Activated naive CD8-positive, alpha-beta T cell treated with anti-CD3 and anti-CD28 coated beads, Interleukin-2, amount 10 ng/mL, durations not matched to agents 7 days and 5 days (primary cell): ENCODE measurements around the gene NDUFB1. TPM values are rescaled to one million over a fixed set of nuclear protein-coding genes. Genes with fewer than 3 reads are reported as not detected.

Experiments used
- ATAC-seq: fragments of 150-1000 bp; cut with Tn5 transposase; one replicate; pipeline ENCODE4 v1.10.0; 2021; ENCODE audit warnings: low read depth, moderate library complexity
- POLR2A ChIA-PET: fragments of 350-600 bp; sonication (Branson Sonifier 250); formaldehyde crosslinking; loops from one replicate; lab custom pipeline; 2021; ENCODE audit warnings: antibody characterized with exemption; lab: Charles Lee
- DNase-seq: peaks from one replicate; pipeline ENCODE4 v3.0.0; 2021
- H3K27ac Mint-ChIP-seq: one replicate; pipeline ENCODE4 v1.8.0; 2022; ENCODE audit warnings: mild to moderate bottlenecking, mixed read lengths
- H3K27me3 Mint-ChIP-seq: one replicate; pipeline ENCODE4 v1.8.0; 2022; ENCODE audit warnings: mild to moderate bottlenecking, moderate library complexity, mixed read lengths
- H3K36me3 Mint-ChIP-seq: one replicate; pipeline ENCODE4 v1.8.0; 2021; ENCODE audit warnings: mild to moderate bottlenecking, mixed read lengths
- H3K4me1 Mint-ChIP-seq: one replicate; pipeline ENCODE4 v1.8.0; 2021; ENCODE audit warnings: mixed read lengths
- H3K4me3 Mint-ChIP-seq: one replicate; pipeline ENCODE4 v1.8.0; 2022; ENCODE audit warnings: mild to moderate bottlenecking, moderate library complexity, mixed read lengths
- H3K9me3 Mint-ChIP-seq: one replicate; pipeline ENCODE4 v1.8.0; 2021; ENCODE audit warnings: mixed read lengths
- total RNA-seq, 2 experiments: library from RNA; stranded (reverse); gene quantifications; one replicate each; pipeline ENCODE4 v1.2.3, GENCODE V29; 2021

The NDUFB1 gene
- total RNA-seq, 2 experiments from 2014 or later: 126 to 138 TPM

GRCh38 chr14:92121207-92121669 is 268 bp downstream of the NDUFB1 start:
- Mint-ChIP-seq H3K4me3 (peak overlapping the region; percentile 96), H3K27me3 (no peaks in the 10 kb centered on the region), H3K36me3 (peaks cover 13% of the 10 kb centered on the region), H3K4me1 (peaks cover 28% of the 10 kb centered on the region), H3K27ac (peak overlapping the region; percentile 100), H3K9me3 (no peaks in the 10 kb centered on the region)
- ATAC-seq: peak; percentile 25
- POLR2A ChIA-PET: interaction anchor here (1.0 to 4.9 kb wide), 10 partner anchors 10 to 495 kb away, joined by 3 to 67 read pairs (median 6); partner anchors contain the start of genes ATXN3 and TRIP11
- no peak for DNase-seq

DNA sequence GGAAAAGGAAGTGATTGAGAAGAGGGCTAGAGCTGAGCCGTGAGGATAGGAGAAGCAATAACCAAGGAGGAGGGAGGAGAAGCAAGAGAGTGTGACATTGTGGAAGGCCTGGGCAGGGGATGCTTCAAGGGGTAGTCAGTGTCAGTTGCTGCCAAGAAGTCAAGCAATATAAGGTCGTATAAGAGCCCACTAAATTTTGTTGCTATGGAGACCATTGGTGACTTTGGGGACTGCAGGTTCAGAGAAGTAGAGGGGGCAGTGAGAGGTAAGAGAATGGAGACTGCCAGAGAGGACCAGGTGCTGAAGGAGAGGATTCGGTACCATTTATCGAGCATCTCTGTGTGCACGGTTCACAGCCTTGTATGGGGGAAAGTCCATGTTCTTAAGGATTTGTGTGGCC is 12.0 kb downstream of the NDUFB1 start:
- no peak for DNase-seq
- Mint-ChIP-seq H3K4me1 (peaks cover 16% of the 10 kb centered on the region), H3K4me3 (no peak overlapping the region), H3K9me3 (no peaks in the 10 kb centered on the region), H3K27me3 (no peaks in the 10 kb centered on the region), H3K36me3 (no peaks in the 10 kb centered on the region), H3K27ac (no peak overlapping the region)
- POLR2A ChIA-PET: interaction anchor here (5.2 kb wide), 1 partner anchor 12 kb away, joined by 67 read pairs; the partner anchor contains the start of genes CPSF2 and NDUFB1
- ATAC-seq: no peak

DNA sequence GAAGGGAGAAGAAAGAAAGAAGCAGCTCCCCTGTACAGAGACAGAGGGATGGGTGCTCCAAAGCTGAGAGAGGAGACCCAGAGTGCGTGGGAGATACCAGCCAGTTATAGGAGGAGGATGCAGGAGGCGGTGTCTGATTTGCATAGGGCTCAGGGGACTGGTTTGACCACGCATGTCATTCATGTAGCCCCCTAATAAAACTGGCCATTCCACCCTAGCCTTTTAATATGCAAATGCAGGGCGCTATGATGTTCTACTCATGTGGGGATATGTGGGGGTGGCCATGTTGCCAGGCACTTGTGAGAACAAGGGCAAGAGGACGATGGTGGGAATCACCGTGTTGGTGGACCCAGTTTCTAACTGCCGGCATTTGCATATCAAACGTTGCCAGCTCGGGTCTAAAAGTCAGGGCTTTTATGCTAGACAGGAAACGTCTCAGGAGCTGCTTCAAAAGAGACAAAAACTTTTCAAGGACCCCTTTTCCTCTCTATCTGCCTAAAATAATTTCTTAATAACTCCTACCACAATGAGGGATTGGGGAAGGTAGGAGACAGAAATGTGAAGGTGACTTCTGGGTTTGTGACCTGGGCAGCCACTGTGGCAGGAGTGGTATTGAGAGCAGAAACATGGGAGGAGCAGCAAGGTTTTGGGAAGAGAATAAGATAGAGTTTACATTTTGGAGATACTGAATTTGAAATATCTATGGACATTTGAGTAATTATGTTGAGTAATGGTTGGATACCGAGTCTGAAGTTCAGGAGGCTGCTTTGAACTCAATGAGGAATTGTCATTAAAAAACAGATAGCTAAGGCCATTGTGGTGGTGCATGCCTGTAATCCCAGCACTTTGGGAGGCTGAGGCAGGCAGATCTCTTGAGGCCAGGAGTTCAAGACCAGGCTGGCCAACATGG is 12.9 kb downstream of the NDUFB1 start:
- no peak for ATAC-seq
- Mint-ChIP-seq H3K4me3 (peak overlapping the region; percentile 59), H3K27ac (peak overlapping the region; percentile 86), H3K9me3 (no peaks in the 10 kb centered on the region), H3K4me1 (peaks cover 20% of the 10 kb centered on the region), H3K27me3 (no peaks in the 10 kb centered on the region), H3K36me3 (no peaks in the 10 kb centered on the region)
- no peak for DNase-seq
- POLR2A ChIA-PET: interaction anchor here (0.9 to 5.2 kb wide), 3 partner anchors 13 to 477 kb away, joined by 3 to 67 read pairs (median 31); partner anchors contain the start of genes CPSF2, NDUFB1 and TRIP11

- Mint-ChIP-seq H3K27me3 (no peaks in the 10 kb centered on the region), H3K9me3 (no peaks in the 10 kb centered on the region), H3K4me3 (peak within 1 kb of the TSS; percentile 96), H3K27ac (peak within 1 kb of the TSS; percentile 88), H3K4me1 (peaks cover 29% of the 10 kb centered on the region), H3K36me3 (peaks cover 2% of the 10 kb centered on the region)
- DNase-seq: peak; percentile 88
- ATAC-seq: peak; percentile 95
- POLR2A ChIA-PET: interaction anchor here (0.6 to 5.2 kb wide), 6 partner anchors 10 to 227 kb away, joined by 3 to 67 read pairs (median 3); partner anchors contain the start of genes CPSF2, NDUFB1 and TRIP11
These were observed 15.2 kb downstream of the NDUFB1 start, which contains the start of gene ATXN3 for GRCh38 chr14:92106143-92106926. TSS of gene ATXN3 (minus strand) at chr14:92106582. CDS start at chr14:92106552, 30 bp downstream.

DNA sequence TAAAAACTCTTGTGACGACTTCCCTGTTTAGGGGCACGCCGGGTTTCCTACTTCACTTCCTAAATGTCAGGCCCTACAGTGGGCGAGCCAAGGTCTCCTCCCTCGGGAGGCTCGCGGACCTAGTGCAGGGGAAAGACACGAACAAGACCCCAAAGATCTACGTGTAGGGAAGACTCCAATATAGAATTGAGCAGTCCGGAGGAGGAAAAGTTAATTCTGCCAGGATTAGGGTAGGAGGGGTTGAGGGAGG is 15.7 kb downstream of the NDUFB1 start:
- peaks cover 2% of the 10 kb centered on the region for H3K36me3 Mint-ChIP-seq
- DNase-seq (no peak), ATAC-seq (no peak)
- no peaks in the 10 kb centered on the region for H3K27me3 Mint-ChIP-seq
- POLR2A ChIA-PET: interaction anchor here (0.6 to 5.2 kb wide), 3 partner anchors 16 to 66 kb away, joined by 3 to 67 read pairs (median 31); partner anchors contain the start of genes CPSF2, NDUFB1 and TRIP11
- no peaks in the 10 kb centered on the region for H3K9me3 Mint-ChIP-seq
- H3K4me1 Mint-ChIP-seq: peaks cover 27% of the 10 kb centered on the region
- peak overlapping the region; percentile 96 for H3K4me3 Mint-ChIP-seq
- H3K27ac Mint-ChIP-seq: peak overlapping the region; percentile 88

DNA sequence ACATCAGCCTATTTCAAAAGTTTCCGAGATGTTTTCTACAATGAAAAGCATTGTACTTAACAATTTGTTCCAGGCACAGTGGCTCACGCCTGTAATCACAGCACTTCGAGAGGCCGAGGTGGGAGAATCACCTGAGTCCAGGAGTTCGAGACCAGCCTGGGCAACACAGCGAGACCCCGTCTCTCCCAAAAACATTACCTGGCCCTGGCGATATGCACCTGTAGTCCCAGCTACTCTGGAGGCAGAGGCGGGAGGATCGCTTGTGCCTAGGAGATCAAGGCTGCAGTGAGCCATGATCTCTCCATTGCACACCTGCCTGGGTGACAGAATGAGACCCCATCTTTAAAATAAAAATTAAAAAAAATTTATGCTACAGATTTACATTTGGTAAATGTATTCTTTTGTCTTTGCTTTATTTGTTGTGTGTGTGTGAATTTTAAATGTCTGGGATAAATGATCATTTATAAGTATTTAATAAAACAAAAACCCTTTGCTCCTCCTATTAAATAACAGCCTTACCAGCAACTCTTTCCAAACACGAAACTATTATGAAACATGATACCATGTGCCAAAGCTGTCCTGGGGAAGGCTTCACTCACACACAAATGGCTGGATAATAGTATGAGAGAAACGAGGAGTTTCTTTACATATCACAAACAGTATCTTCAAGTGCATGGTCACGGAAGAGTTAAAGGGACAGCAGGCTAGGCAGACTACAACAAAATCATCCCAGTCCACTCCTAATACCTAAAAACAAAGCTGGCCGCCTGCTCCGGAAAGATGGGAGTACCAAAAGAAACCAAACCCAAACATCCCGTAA is 16.2 kb downstream of the NDUFB1 start:
- no peaks in the 10 kb centered on the region for H3K27me3 Mint-ChIP-seq
- H3K27ac Mint-ChIP-seq: peak overlapping the region; percentile 88
- DNase-seq (no peak), ATAC-seq (no peak)
- H3K4me3 Mint-ChIP-seq: peak overlapping the region; percentile 96
- peaks cover 2% of the 10 kb centered on the region for H3K36me3 Mint-ChIP-seq
- peaks cover 27% of the 10 kb centered on the region for H3K4me1 Mint-ChIP-seq
- POLR2A ChIA-PET: interaction anchor here (0.6 to 5.2 kb wide), 3 partner anchors 17 to 65 kb away, joined by 3 to 67 read pairs (median 31); partner anchors contain the start of genes CPSF2, NDUFB1 and TRIP11
- H3K9me3 Mint-ChIP-seq: no peaks in the 10 kb centered on the region

GRCh38 chr14:92103363-92103989 is 18.0 kb downstream of the NDUFB1 start:
- Mint-ChIP-seq H3K4me3 (no peak overlapping the region), H3K9me3 (no peaks in the 10 kb centered on the region), H3K4me1 (peaks cover 21% of the 10 kb centered on the region), H3K27me3 (no peaks in the 10 kb centered on the region), H3K36me3 (peaks cover 2% of the 10 kb centered on the region), H3K27ac (no peak overlapping the region)
- no peak for DNase-seq
- POLR2A ChIA-PET: no interaction called here
- ATAC-seq: no peak

DNA sequence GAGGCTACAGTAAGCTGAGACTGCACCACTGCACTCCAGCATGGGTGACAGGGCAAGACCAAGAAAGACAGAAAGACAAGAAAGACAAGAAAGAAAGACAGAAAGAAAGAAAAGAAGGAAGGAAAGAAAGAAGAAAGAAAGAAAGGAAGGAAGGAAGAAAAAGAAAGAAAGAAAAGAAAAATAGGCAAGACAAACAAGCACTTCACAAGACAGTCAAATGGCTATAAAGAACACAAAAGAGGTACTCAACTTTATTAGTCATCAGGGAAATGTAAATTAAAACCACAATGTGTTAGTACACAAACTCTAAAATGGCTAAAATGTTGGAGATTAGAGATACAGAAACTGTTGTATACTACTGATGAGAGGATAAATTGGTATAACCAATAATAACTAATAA is 21.7 kb downstream of the NDUFB1 start:
- no peaks in the 10 kb centered on the region for H3K27me3 Mint-ChIP-seq
- no peak for DNase-seq
- ATAC-seq: no peak
- no peak overlapping the region for H3K4me3 Mint-ChIP-seq
- POLR2A ChIA-PET: no interaction called here
- peaks cover 7% of the 10 kb centered on the region for H3K36me3 Mint-ChIP-seq
- H3K4me1 Mint-ChIP-seq: peaks cover 14% of the 10 kb centered on the region
- H3K9me3 Mint-ChIP-seq: no peaks in the 10 kb centered on the region
- H3K27ac Mint-ChIP-seq: no peak overlapping the region

GRCh38 chr14:92093320-92093719 is 28.2 kb downstream of the NDUFB1 start:
- Mint-ChIP-seq H3K27ac (no peak overlapping the region), H3K36me3 (peaks cover 12% of the 10 kb centered on the region), H3K27me3 (no peaks in the 10 kb centered on the region), H3K4me1 (no peaks in the 10 kb centered on the region), H3K4me3 (no peak overlapping the region), H3K9me3 (no peaks in the 10 kb centered on the region)
- POLR2A ChIA-PET: no interaction called here
- no peak for DNase-seq
- ATAC-seq: no peak

- Mint-ChIP-seq H3K27ac (no peak overlapping the region), H3K4me3 (no peak overlapping the region), H3K4me1 (no peaks in the 10 kb centered on the region), H3K9me3 (no peaks in the 10 kb centered on the region), H3K36me3 (peaks cover 21% of the 10 kb centered on the region), H3K27me3 (no peaks in the 10 kb centered on the region)
- no peak for ATAC-seq
- POLR2A ChIA-PET: no interaction called here
- no peak for DNase-seq
These were observed 33.0 kb downstream of the NDUFB1 start for GRCh38 chr14:92088494-92088893.

GRCh38 chr14:92074555-92074954 is 47.0 kb downstream of the NDUFB1 start:
- POLR2A ChIA-PET: no interaction called here
- H3K27ac Mint-ChIP-seq: peak overlapping the region; percentile 42
- ATAC-seq (no peak), DNase-seq (no peak)
- peaks cover 5% of the 10 kb centered on the region for H3K36me3 Mint-ChIP-seq
- H3K27me3 Mint-ChIP-seq: no peaks in the 10 kb centered on the region
- no peaks in the 10 kb centered on the region for H3K9me3 Mint-ChIP-seq
- peaks cover 7% of the 10 kb centered on the region for H3K4me1 Mint-ChIP-seq
- H3K4me3 Mint-ChIP-seq: no peak overlapping the region
